C4-2B (cell line): Measurements from ENCODE around the gene TASP1.

ENCODE experiments used
- H3K27ac ChIP-seq: fragments of 450-650 bp; 2 replicates; pipeline ENCODE4 v1.5.1; 2017
- CTCF ChIP-seq: fragments of 450-650 bp; conservative IDR thresholded peaks from 2 replicates; pipeline ENCODE4 v1.5.1; 2017; ENCODE audit warnings: mild to moderate bottlenecking
- ZFX ChIP-seq: fragments of 450-650 bp; IDR thresholded peaks from 2 replicates; pipeline ENCODE4 v1.6.1; 2017

Gene TASP1

GRCh38 chr20:13356591-13356990, 282.1 kb downstream of the TASP1 start:
- TF ChIP-seq ZFX (no peak), CTCF (no peak)
- no peak overlapping the region for H3K27ac ChIP-seq

GRCh38 chr20:13355941-13356486, 282.7 kb downstream of the TASP1 start:
- no peak for TF ChIP-seq CTCF
- TF ChIP-seq ZFX, result no peak
- no peak overlapping the region for H3K27ac ChIP-seq

- no peak overlapping the region for H3K27ac ChIP-seq
- TF ChIP-seq CTCF, result no peak
- TF ChIP-seq ZFX, result no peak
Observed at GRCh38 chr20:13355411-13355810, 283.3 kb downstream of the TASP1 start.

- TF ChIP-seq ZFX, result no peak
Observed at GRCh38 chr20:13353261-13353945, 285.3 kb downstream of the TASP1 start.

GRCh38 chr20:13349235-13349604, 289.5 kb downstream of the TASP1 start:
- TF ChIP-seq CTCF, result no peak
- no peak for TF ChIP-seq ZFX
- H3K27ac ChIP-seq, result no peak overlapping the region

More at GRCh38 chr20:13353261-13353945, 285.3 kb downstream of the TASP1 start:
- no peak overlapping the region for H3K27ac ChIP-seq

- no peak overlapping the region for H3K27ac ChIP-seq
- TF ChIP-seq ZFX, result no peak
- no peak for TF ChIP-seq CTCF
Observed at GRCh38 chr20:13348311-13349234, 290.2 kb downstream of the TASP1 start.

GRCh38 chr20:13344671-13345070, 294.1 kb downstream of the TASP1 start:
- H3K27ac ChIP-seq, result no peak overlapping the region
- TF ChIP-seq ZFX (no peak), CTCF (no peak)
